HL-60/S4 treated with retinoic acid at 250 ng/mL for 4 days and 3 days (cell line): Measurements from ENCODE around the gene KLC4.
"Not testable (repeated sequence)": the region's sequence is repeated elsewhere in the genome, so short reads cannot be mapped to it uniquely, and the experiment has no call there.

Experiments used
- in situ Hi-C: fragments of 300-500 bp; cut with MboI; formaldehyde crosslinking; loops from 2 replicates; pipeline ENCODE4 v1.7.0; 2022; ENCODE audit warnings: low sequenced_read_pairs

The KLC4 gene

GRCh38 chr6:43035495-43036194, 23.8 kb upstream of the KLC4 start:
- in situ Hi-C loops, result no loop called here

- in situ Hi-C loops, result no loop called here
Observed at GRCh38 chr6:43036712-43037111, 22.7 kb upstream of the KLC4 start.

- in situ Hi-C loops, result no loop called here
Observed at GRCh38 chr6:43037197-43037596, 22.2 kb upstream of the KLC4 start.

- in situ Hi-C loops, result no loop called here
Observed at GRCh38 chr6:43037706-43038105, 21.7 kb upstream of the KLC4 start.

- in situ Hi-C loops, result no loop called here
Observed at GRCh38 chr6:43038727-43039126, 20.7 kb upstream of the KLC4 start.

- in situ Hi-C loops, result no loop called here
Observed at GRCh38 chr6:43040542-43041257, 18.7 kb upstream of the KLC4 start.

GRCh38 chr6:43041475-43041874, 18.0 kb upstream of the KLC4 start:
- in situ Hi-C loops, result not testable (repeated sequence)

GRCh38 chr6:43043310-43043709, 16.1 kb upstream of the KLC4 start:
- in situ Hi-C loops, result no loop called here

GRCh38 chr6:43045371-43045930, 14.0 kb upstream of the KLC4 start:
- in situ Hi-C loops, result no loop called here

GRCh38 chr6:43047998-43048397, 11.4 kb upstream of the KLC4 start:
- in situ Hi-C loops, result no loop called here

- in situ Hi-C loops, result no loop called here
Observed at GRCh38 chr6:43050981-43051380, 8.4 kb upstream of the KLC4 start.

- in situ Hi-C loops, result no loop called here
Observed at GRCh38 chr6:43052225-43052841, 7.1 kb upstream of the KLC4 start.

GRCh38 chr6:43052842-43053544, 6.4 kb upstream of the KLC4 start:
- in situ Hi-C loops, result no loop called here

- in situ Hi-C loops, result no loop called here
Observed at GRCh38 chr6:43053545-43054205, 5.8 kb upstream of the KLC4 start, which contains the start of gene CUL7. TSS of gene CUL7 (minus strand) at chr6:43053851. CDS start at chr6:43052788, 1,063 bp downstream.

- in situ Hi-C loops, result no loop called here
Observed at GRCh38 chr6:43054206-43054943, 5.1 kb upstream of the KLC4 start.

GRCh38 chr6:43055966-43056365, 3.5 kb upstream of the KLC4 start:
- in situ Hi-C loops, result no loop called here

GRCh38 chr6:43058531-43058930, 900 bp upstream of the KLC4 start:
- in situ Hi-C loops, result no loop called here

- in situ Hi-C loops, result no loop called here
Observed at GRCh38 chr6:43060034-43060754, 763 bp downstream of the KLC4 start.
